Bronchial epithelial cell (primary cell): ENCODE measurements around the gene ABCA4. TPM values are rescaled to one million over a fixed set of nuclear protein-coding genes. Genes with fewer than 3 reads are reported as not detected.
A peak's percentile ranks its signal among the peaks of the same experiment; 100 is the strongest.

Experiments
- DNase-seq: peaks from one replicate; pipeline ENCODE4 v3.0.0-alpha.2; 2010; ENCODE audit warnings: low read depth
- FAIRE-seq: peaks from 2 replicates; lab custom pipeline; 2011; peaks lifted over from hg19 to GRCh38; lab: Jason Lieb, UNC
- H3K27me3 ChIP-seq: 2 replicates; pipeline ENCODE4 v1.5.1; 2011; ENCODE audit warnings: low read length; ENCODE audit not compliant: control insufficient read depth, insufficient read depth
- H3K36me3 ChIP-seq: 2 replicates; pipeline ENCODE4 v1.5.1; 2011; ENCODE audit warnings: low read length; ENCODE audit not compliant: control insufficient read depth, insufficient read depth
- H3K4me3 ChIP-seq: 2 replicates; pipeline ENCODE4 v1.5.1; 2011; ENCODE audit warnings: mild to moderate bottlenecking, low read depth, low read length, control low read depth
- total RNA-seq: library from RNA; depleted of rRNA; stranded (reverse); fragments of >200 nt; gene quantifications from 2 replicates; pipeline ENCODE4 v1.2.1, GENCODE V29; 2014
- TF ChIP-seq, protein P1 (sequence below): IDR thresholded peaks from 2 replicates; pipeline ENCODE4 v1.5.1; 2011; ENCODE audit warnings: mild to moderate bottlenecking, moderate library complexity, low read length, control low read depth, inconsistent platforms; ENCODE audit not compliant: insufficient read depth, severe bottlenecking

Gene ABCA4
- total RNA-seq, 1 donor from 2014 or later, result under 0.01 TPM

- TF ChIP-seq, protein P1, sequence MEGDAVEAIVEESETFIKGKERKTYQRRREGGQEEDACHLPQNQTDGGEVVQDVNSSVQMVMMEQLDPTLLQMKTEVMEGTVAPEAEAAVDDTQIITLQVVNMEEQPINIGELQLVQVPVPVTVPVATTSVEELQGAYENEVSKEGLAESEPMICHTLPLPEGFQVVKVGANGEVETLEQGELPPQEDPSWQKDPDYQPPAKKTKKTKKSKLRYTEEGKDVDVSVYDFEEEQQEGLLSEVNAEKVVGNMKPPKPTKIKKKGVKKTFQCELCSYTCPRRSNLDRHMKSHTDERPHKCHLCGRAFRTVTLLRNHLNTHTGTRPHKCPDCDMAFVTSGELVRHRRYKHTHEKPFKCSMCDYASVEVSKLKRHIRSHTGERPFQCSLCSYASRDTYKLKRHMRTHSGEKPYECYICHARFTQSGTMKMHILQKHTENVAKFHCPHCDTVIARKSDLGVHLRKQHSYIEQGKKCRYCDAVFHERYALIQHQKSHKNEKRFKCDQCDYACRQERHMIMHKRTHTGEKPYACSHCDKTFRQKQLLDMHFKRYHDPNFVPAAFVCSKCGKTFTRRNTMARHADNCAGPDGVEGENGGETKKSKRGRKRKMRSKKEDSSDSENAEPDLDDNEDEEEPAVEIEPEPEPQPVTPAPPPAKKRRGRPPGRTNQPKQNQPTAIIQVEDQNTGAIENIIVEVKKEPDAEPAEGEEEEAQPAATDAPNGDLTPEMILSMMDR, result no peak
- H3K27me3 ChIP-seq, result no peaks in the 10 kb centered on the region
- H3K36me3 ChIP-seq, result no peaks in the 10 kb centered on the region
- H3K4me3 ChIP-seq, result no peak overlapping the region
- DNase-seq (no peak), FAIRE-seq (no peak)
These were observed 37.3 kb downstream of the ABCA4 start for GRCh38 chr1:94083681-94084080.

DNA sequence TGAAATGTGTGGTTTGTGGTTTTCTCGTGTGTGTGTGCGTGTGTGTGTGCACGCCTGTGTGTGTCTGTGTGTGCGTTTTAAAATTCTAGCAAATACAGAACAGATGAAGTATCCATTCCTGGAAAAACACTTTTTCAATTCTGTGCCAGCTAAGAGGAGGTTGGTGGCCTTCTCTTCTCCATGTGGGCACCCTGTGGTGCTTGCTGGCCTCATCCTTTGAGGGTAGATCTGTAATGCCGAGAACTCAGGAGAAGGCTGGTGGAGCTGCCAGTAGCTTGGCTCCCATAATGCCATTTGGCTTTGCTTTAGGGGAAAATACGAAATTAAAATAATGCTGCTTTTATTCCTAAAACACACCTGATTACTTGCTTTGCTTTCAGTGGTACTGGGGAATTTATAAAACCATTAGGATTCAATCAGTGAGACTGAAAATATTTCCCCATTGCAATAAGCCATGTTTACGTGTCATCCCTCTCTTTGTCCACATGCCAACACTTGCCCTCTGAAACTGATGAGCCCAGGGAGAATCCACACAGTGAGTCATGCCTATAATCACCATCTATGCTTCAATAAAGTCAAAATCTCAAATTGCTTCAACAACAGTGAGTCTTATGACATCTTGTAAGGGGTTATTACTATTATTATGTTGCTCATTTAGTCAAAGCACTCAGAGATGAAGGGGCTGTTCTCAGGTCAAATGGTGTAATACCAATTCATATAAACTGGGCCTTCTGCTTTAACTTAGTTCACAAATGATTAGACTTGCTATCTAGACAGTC lies 39.2 kb downstream of the ABCA4 start:
- FAIRE-seq (no peak), DNase-seq (peak; percentile 99)
- Histone ChIP-seq H3K36me3 (no peaks in the 10 kb centered on the region), H3K27me3 (no peaks in the 10 kb centered on the region), H3K4me3 (no peak overlapping the region)
- TF ChIP-seq, protein P1, result no peak

- no peaks in the 10 kb centered on the region for H3K36me3 ChIP-seq
- FAIRE-seq (no peak), DNase-seq (no peak)
- TF ChIP-seq, protein P1, result no peak
- no peaks in the 10 kb centered on the region for H3K27me3 ChIP-seq
- H3K4me3 ChIP-seq, result no peak overlapping the region
These were observed 41.0 kb downstream of the ABCA4 start for GRCh38 chr1:94079989-94080388.

- Histone ChIP-seq H3K27me3 (no peaks in the 10 kb centered on the region), H3K4me3 (no peak overlapping the region), H3K36me3 (no peaks in the 10 kb centered on the region)
- TF ChIP-seq, protein P1, result no peak
- DNase-seq (no peak), FAIRE-seq (peak; percentile 58)
These were observed 41.6 kb downstream of the ABCA4 start for GRCh38 chr1:94079080-94079940.

DNA sequence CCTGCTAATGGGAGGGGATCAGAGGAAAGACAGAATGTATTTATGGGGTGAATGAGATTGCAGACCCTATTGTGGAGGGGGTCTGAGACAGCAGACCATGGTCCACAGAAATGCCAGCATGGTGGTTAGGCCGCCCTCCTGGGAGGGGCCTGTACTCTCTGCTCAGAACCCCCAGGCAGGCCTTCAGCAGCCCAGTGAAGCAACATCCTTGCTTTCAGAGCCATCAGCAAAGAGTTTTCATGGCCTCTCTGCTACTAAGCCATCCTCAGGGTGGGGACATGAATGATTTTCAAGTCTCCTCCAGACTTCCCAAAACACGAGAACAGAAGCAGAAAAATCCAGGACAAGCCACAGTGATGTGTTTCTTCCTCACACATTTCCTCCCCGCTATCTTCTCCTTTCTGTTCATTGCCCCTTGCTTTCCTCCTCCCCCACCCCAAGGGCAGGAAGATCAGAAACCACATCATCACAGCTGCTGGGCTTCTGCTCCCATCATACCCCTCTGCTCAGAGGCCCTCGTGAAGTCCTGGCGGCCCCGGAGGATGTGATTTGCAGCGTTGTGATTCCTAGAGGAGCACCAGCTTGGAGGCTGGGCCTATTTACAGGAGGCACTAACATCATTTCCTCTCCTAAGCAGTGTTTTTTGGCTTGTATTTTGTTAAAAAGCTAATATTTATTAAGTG lies 48.0 kb downstream of the ABCA4 start:
- Histone ChIP-seq H3K4me3 (no peak overlapping the region), H3K36me3 (no peaks in the 10 kb centered on the region), H3K27me3 (no peaks in the 10 kb centered on the region)
- DNase-seq (no peak), FAIRE-seq (no peak)
- TF ChIP-seq, protein P1, result no peak
